GM19372 (cell line): ENCODE results near the gene ACSL1.
"Not testable (repeated sequence)": the region's sequence is repeated elsewhere in the genome, so short reads cannot be mapped to it uniquely, and the experiment has no call there.

Experiments used
- ATAC-seq: cut with Tn5 transposase; IDR thresholded peaks from one replicate; pipeline ENCODE4 v1.9.1; 2021; ENCODE audit warnings: mild to moderate bottlenecking, low read depth, moderate library complexity; ENCODE audit not compliant: unreplicated experiment

Gene ACSL1

GRCh38 chr4:184792950-184793555, 32.7 kb downstream of the ACSL1 start:
- ATAC-seq, result no peak

DNA sequence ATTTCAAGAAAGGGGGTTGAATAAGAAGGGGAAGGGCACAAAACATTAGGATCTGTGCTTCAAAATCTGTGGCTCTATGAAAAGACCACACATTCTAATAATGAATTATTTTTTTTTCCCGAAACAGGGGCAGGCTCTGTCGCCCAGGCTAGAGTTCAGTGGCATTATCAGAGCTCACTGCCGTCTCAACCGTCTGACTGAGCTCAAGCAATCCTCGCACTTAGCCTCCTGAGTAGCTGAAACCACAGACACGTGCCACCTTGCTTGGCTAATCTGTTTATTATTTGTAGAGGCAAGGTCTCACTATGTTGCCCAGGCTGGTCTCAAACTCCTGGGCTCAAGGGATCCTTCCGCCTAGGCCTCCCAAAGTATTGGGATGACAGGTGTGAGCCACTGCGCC, 33.4 kb downstream of the ACSL1 start:
- no peak for ATAC-seq

DNA sequence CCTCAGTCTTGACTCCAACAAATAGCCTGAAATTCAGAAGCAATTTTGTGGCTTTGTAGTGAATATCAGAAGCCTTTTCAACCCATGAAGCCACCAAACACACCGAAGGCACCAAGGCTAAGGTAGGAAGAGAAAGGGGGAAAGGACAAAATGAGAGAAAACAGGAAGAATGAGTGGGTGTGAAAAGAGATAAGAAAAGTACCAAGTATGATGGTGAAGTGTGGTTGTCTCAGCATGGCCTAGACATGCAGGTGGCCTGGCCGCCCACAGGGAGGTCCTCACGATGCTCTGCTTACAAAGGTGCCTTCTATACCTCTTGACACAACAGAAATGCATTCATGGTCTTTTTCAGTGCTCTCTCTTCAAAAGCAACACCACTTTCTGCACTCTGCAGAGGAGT, 34.9 kb downstream of the ACSL1 start:
- ATAC-seq, result no peak

DNA sequence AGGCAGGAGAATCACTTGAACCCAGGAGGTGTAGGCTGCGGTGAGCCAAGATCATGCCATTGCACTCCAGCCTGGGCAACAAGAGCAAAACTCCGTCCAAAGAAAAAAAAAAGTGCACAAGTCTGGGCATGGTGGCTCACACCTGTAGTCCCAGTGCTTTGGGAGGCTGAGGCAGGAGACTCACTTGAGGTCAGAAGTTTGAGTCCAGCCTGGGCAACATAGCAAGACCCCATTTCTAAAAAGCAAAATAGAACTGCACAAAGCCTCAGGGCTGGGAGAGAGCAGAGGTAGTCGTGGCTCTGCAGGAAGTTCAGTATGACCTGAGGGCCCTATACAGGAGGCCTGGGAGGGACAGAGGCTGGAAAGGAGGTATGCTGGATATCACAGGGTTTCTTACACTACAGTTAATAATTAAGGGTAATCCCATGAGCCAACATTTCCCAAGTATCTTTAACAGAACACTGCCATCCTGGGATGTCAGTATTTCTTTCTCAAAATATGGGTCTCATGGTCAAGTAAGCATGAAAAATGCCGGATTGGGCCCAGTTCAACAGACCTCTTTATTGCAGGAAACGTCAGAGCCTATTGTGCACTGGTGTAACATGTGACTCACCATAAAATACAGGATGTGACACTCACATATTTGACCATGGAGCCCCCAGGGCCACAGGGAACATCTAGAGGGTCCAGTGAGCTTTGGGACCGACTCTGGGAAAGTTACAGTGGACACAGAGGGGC, 37.8 kb downstream of the ACSL1 start:
- no peak for ATAC-seq

DNA sequence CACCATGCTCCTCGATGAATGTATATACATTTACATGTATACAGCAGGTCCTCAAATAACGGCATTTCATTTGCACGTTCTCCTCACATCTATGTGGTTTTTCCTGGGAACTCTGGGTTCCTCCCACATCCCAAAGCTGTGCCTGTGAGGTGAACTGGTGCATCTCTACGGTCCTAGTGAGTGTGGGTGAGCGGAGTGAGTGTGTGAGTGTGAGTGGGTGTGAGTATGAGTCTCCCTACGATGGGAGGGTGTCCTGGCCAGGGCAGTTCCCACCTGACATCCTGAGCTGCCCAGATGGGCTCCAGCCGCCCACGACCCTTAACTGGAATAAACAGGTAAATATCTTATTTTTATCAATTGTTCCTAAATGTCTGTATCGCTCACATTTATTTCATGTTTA, 40.0 kb downstream of the ACSL1 start:
- ATAC-seq, result no peak

GRCh38 chr4:184784628-184785257, 41.0 kb downstream of the ACSL1 start:
- no peak for ATAC-seq

DNA sequence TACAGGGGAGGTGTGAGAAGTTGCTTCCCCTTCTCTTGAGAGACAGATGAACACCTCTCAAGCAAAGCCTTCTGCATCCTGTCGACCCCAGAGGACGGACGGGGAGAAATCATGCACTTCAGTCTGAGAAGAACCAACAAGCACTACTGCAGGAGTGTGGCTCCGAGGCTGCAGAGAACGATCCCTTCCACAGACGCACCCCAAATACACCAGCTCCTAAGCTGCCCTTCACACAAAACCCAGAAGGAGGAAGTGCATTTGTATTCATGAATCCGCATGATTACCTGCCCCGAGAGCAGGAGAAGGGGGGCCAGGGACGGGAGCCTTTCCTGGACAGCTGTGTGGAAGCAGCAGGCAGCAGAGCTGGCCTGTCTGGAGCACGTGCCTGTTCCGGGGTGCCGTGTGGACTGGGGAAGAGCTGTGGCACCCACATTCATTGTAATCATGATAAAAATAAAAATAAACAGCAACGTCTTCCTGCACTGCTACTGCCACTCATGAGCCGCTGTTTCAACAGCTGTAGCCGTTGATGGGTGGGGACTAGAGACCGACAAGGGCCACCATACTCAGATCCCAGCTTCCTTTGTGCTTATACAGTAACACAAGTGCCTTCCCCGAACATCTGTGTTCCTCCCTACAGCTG, 42.9 kb downstream of the ACSL1 start:
- no peak for ATAC-seq

- ATAC-seq, result not testable (repeated sequence)
Measured at GRCh38 chr4:184779160-184779559, 46.6 kb downstream of the ACSL1 start.

DNA sequence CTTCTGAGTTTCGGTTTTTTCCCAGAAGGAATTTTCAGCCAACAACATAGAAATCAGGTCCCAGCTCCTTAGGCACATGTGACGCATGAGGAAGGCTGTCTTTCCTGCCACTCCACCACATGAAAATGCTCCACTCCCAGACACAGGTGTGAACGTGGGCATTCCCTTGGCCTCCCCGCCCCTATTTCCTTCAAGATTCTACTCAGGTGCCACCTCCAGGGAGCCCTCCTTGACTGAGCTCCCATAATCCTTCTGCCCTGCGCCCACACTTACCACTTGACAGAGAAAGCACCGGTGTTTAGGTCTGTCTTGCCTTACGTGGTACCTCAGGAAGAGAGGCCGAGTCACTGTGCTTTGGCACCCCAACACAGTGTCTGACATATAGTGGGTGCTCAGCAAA, 47.4 kb downstream of the ACSL1 start:
- ATAC-seq, result no peak

- ATAC-seq, result no peak
Measured at GRCh38 chr4:184776821-184777220, 48.9 kb downstream of the ACSL1 start.

DNA sequence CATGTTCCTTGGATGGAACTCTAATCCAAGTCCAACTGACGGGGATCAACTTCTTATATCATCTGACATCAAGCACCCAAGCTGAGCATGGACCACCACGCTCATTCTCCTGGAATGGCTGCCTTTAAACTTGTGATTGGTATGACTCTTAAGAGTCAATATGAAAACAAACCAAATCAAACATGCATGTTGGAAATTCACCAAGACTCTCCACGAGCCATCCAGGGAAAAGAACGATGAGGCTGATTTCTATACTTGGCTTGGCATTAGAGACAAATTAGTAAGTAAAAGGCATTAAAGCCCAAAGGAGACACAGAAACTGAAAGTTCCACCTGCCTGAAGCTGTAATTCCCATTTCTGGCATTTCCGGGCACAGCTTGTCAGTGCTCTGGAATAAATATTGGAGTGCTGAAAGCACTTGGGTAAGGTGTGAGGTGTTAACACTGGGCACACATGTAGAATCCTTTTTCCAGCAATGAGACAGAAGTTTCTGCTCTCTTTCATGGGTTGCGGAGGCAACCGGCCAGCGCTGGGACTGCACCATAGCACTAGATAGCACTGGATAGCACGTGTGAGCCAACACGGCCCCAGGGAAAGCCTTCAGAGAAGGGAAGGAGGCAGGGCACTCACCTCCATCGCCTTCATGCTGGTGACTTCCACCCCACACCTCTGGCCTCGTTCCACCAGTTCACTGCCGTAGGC, 49.8 kb downstream of the ACSL1 start:
- no peak for ATAC-seq

DNA sequence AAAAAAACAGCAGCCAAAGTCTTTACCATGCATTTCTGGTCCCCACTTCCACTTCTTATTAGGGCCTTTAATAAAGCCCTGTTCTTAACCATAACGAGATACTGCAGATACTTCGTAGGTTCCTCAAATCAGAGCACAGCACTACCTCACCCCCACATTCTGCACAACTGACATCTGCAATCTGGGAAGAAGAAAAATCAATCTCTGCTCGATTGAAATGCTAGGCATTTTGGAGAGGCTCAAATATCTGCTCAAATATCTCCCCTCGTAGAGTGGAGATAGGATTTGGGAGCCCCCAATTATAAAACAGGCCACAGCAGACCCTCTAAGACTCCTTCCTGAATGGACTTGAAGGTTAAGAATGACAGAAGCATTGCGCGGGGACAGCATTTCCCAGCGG, 51.6 kb downstream of the ACSL1 start:
- ATAC-seq, result no peak

DNA sequence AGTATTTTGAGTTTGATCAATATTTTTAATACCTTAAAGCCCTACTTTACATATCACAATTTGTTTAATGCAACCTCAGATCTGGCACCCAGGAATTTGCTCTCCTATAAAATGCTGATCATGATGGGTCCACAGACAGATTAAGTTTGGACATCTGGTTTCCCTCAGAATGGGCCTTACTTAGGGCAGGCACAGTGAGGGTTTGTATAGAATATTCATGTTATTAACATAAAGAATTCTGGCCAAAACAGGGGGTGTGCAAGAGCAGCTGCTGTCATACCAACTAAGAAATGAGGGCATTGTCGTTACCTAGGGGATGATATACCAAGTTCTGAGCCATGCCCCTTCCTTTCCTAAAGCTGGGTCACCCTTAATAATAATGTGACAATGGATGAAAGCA, 54.4 kb downstream of the ACSL1 start:
- ATAC-seq, result no peak

DNA sequence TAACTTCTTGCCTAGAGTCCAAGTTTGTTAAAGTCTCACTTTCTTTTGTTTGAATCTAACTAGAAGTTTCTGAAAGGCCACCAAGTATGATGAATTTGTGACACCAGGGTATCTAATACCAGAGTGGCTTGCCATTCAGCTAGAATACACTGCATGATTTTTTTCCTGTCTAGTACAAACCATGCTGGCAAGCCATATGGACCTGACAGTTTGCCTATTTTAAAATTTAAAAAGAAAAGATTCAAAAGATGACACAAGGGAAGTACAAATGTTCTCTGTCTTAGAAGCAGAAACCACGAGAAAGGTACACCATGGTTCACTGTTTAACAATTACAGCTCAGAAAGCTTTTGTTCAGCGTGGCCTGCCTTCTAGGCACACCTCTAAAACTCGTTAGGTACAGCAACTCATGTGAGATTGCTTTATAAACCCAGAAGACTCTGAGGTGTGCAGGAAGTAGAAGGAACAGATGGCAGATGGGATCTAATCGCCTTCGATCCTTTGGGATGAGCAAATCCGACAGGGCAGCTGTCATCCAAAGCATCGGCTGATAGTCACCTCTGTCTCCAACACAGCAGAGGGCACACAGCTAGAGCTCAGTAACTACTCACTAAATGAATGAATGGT, 56.5 kb downstream of the ACSL1 start:
- no peak for ATAC-seq

- no peak for ATAC-seq
Measured at GRCh38 chr4:184768296-184768695, 57.5 kb downstream of the ACSL1 start.

- no peak for ATAC-seq
Measured at GRCh38 chr4:184766446-184766845, 59.3 kb downstream of the ACSL1 start.

- no peak for ATAC-seq
Measured at GRCh38 chr4:184765473-184766340, 60.1 kb downstream of the ACSL1 start.

- ATAC-seq, result no peak
Measured at GRCh38 chr4:184764601-184765000, 61.2 kb downstream of the ACSL1 start.

DNA sequence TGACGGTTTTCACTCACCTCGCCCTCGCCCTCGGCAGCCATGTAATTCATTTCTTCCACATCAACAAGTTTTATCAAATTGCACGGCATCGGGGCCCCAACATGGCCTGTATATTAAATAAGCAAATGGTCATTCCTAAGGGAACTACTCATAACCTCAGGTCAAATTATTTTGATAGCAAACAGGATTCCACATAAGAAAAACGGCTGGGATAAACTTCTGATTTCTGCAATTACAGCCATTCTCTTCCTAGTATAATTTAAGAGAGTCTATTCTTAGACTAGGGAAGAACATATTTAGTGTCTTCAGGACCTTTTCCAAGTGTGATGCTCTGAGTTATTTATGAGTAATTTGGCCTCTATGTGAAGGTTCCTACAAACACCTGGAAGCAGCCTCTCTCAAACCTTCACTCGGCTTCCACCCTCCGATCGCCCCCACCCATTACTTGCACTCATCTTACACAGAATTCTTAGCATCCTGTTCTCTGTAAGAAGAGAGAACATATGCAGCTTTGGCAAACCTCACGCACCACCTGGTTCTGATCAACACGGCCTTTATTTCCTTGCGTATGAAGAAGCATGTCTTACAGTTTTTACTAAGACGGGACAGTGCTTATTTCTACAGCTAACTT, 62.5 kb downstream of the ACSL1 start:
- ATAC-seq, result no peak
